ENCODE results near the gene LBHD1.

LBHD1 gene

GRCh38 chr11:62712861-62713260 lies 40.8 kb upstream of the LBHD1 start:
- DNase-seq (ENCODE audit: low read depth): no peak
- no peak overlapping the region for H3K4me3 ChIP-seq (ENCODE audit: low read length)
- TF ChIP-seq CTCF (conservative IDR thresholded peaks at IDR 0.05; ENCODE audit: low read length): no peak

DNA sequence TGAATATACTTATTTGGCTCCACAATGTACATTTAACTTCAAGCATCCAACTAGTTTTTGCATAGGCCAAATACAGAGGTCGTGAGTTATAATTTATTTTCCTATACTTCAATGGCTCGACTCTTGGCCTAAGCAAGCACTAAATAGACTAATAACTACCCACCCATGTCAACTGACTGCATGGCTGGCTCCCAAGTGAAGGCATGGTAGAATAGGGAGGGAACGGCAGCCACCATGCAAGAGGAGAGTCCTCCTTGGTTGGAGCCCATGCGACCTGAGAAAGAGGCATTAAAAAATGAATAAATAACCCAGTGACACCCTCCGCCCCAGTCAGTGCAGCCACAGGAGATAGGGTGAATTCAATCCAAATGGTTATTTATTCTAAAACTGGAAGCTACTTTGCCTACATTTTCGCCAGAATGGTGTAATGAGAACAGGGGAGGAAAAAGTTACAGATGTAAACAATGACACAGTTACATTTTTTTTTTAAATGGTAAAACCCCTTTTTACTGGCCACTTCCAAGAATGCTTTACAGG lies 40.3 kb upstream of the LBHD1 start:
- no peak for TF ChIP-seq CTCF (conservative IDR thresholded peaks at IDR 0.05; ENCODE audit: low read length)
- H3K4me3 ChIP-seq (ENCODE audit: low read length): no peak overlapping the region
- no peak for DNase-seq (ENCODE audit: low read depth)

- no peak for TF ChIP-seq CTCF (conservative IDR thresholded peaks at IDR 0.05; ENCODE audit: low read length)
- peak overlapping the region; percentile 58 for H3K4me3 ChIP-seq (ENCODE audit: low read length)
- DNase-seq (ENCODE audit: low read depth): peak; percentile 50
Observed at GRCh38 chr11:62710001-62710345, 37.9 kb upstream of the LBHD1 start.

- H3K4me3 ChIP-seq (ENCODE audit: low read length): peak overlapping the region; percentile 71
- DNase-seq (ENCODE audit: low read depth): peak; percentile 98
- no peak for TF ChIP-seq CTCF (conservative IDR thresholded peaks at IDR 0.05; ENCODE audit: low read length)
Observed at GRCh38 chr11:62709247-62710000, 37.4 kb upstream of the LBHD1 start.

- no peak for DNase-seq (ENCODE audit: low read depth)
- no peak for TF ChIP-seq CTCF (conservative IDR thresholded peaks at IDR 0.05; ENCODE audit: low read length)
- peak overlapping the region; percentile 71 for H3K4me3 ChIP-seq (ENCODE audit: low read length)
Observed at GRCh38 chr11:62708793-62709192, 36.7 kb upstream of the LBHD1 start.

GRCh38 chr11:62708392-62708791 lies 36.3 kb upstream of the LBHD1 start:
- DNase-seq (ENCODE audit: low read depth): no peak
- no peak overlapping the region for H3K4me3 ChIP-seq (ENCODE audit: low read length)
- no peak for TF ChIP-seq CTCF (conservative IDR thresholded peaks at IDR 0.05; ENCODE audit: low read length)

DNA sequence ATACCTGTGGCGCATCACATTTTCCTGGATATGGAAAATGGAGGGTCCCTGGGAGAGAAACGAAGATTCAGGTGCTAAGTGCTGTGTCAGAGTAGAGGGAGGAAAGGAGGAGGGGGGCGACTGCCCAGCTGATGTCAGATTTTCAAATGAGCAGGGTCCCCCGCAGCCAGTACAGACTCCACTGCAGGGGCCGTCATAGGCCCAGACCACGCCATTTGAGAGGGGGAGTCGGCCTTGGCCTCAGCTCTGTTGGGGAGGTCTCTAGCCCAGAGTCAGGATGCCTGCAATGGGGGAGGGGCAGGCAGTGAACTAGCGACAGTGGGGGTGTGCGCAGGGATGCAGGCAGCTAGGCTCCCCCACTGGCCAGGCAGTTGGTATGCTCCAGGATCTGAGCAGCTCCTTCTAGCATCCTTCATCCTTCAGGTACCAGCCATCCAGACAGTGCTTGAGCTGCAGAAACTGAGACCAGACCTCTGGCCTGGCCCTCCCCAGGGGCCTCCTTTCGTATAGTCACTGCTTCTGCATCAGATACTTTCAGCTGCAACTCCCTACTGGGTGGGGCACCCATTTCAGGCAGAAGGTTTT lies 35.3 kb upstream of the LBHD1 start, which contains the start of the genes BSCL2 and GNG3:
Gene BSCL2, minus strand, starts transcription at position 148 of the 585 bp plus-strand sequence. CDS start 229 bp downstream, outside the sequence.
Gene GNG3, plus strand, starts transcription at position 400 of the 585 bp plus-strand sequence. CDS start 620 bp downstream, outside the sequence.
- DNase-seq (ENCODE audit: low read depth): no peak
- no peak for TF ChIP-seq CTCF (conservative IDR thresholded peaks at IDR 0.05; ENCODE audit: low read length)
- peak within 1 kb of the TSS; percentile 55 for H3K4me3 ChIP-seq (ENCODE audit: low read length)

Data from AG10803 (cell line).